HEK293T (cell line): ENCODE results near the gene SPPL3.

ENCODE experiments used
- BHLHE40 ChIP-seq: fragments of 450-650 bp; IDR thresholded peaks from 2 replicates; pipeline ENCODE4 v1.6.1; 2016; ENCODE audit warnings: mild to moderate bottlenecking, moderate library complexity, borderline replicate concordance
- ELF4 ChIP-seq: fragments of 450-650 bp; IDR thresholded peaks from 2 replicates; pipeline ENCODE4 v1.6.1; 2017; ENCODE audit warnings: antibody characterized with exemption
- FOXK2 ChIP-seq: fragments of 450-650 bp; IDR thresholded peaks from 2 replicates; pipeline ENCODE4 v1.6.1; 2016; ENCODE audit warnings: mild to moderate bottlenecking
- FOXM1 ChIP-seq: fragments of 450-650 bp; IDR thresholded peaks from 2 replicates; pipeline ENCODE4 v1.6.1; 2017; ENCODE audit warnings: mild to moderate bottlenecking, borderline replicate concordance
- HDGF ChIP-seq: fragments of 450-650 bp; IDR thresholded peaks from 2 replicates; pipeline ENCODE4 v1.6.1; 2017; ENCODE audit warnings: antibody characterized with exemption, borderline replicate concordance
- LEF1 ChIP-seq: fragments of 450-650 bp; IDR thresholded peaks from 2 replicates; pipeline ENCODE4 v1.6.1; 2017; ENCODE audit warnings: mild to moderate bottlenecking, borderline replicate concordance
- NFRKB ChIP-seq: fragments of 450-650 bp; IDR thresholded peaks from 2 replicates; pipeline ENCODE4 v1.6.1; 2016; ENCODE audit warnings: mild to moderate bottlenecking, moderate library complexity
- SP1 ChIP-seq: fragments of 450-650 bp; IDR thresholded peaks from 2 replicates; pipeline ENCODE4 v1.6.1; 2017
- SUZ12 ChIP-seq: fragments of 450-650 bp; IDR thresholded peaks from 2 replicates; pipeline ENCODE4 v1.6.1; 2016; ENCODE audit warnings: mild to moderate bottlenecking
- TARDBP ChIP-seq: fragments of 450-650 bp; IDR thresholded peaks from 2 replicates; pipeline ENCODE4 v1.6.1; 2016
- ZNF384 ChIP-seq: fragments of 450-650 bp; IDR thresholded peaks from 2 replicates; pipeline ENCODE4 v1.6.1; 2016
- TF ChIP-seq, protein P1 (sequence below): fragments of 450-650 bp; IDR thresholded peaks from 2 replicates; pipeline ENCODE4 v1.6.1; 2016

DNA sequence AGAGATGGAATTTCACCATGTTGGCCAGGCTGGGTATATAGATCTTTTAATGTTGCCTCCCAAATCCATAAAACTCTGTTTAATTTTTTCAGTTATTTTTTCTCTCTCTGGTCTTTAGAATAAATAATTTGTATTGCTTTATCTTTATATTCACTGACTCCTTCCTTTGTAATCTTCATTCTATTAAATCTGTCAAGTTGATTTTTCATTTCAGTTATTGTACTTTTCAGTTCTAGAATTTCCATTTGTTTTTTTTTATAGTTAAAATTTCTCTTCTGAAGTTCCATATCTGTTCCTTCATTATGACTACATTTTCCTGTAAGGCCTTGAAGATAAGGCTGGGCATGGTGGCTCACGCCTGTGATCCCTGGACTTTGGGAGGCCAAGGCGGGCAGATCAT lies 13.6 kb upstream of the SPPL3 start:
- no peak for TF ChIP-seq SUZ12
- TF ChIP-seq HDGF: no peak
- no peak for TF ChIP-seq ELF4
- no peak for TF ChIP-seq ZNF384
- no peak for TF ChIP-seq TARDBP
- TF ChIP-seq, protein P1, sequence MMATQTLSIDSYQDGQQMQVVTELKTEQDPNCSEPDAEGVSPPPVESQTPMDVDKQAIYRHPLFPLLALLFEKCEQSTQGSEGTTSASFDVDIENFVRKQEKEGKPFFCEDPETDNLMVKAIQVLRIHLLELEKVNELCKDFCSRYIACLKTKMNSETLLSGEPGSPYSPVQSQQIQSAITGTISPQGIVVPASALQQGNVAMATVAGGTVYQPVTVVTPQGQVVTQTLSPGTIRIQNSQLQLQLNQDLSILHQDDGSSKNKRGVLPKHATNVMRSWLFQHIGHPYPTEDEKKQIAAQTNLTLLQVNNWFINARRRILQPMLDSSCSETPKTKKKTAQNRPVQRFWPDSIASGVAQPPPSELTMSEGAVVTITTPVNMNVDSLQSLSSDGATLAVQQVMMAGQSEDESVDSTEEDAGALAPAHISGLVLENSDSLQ: no peak
- no peak for TF ChIP-seq SP1
- TF ChIP-seq BHLHE40: no peak
- TF ChIP-seq FOXM1: no peak
- TF ChIP-seq FOXK2: no peak
- no peak for TF ChIP-seq NFRKB
- TF ChIP-seq LEF1: no peak
